ENCODE results near the gene ASCL4.

- TF ChIP-seq POLR2AphosphoS5 (IDR thresholded peaks at IDR 0.05; ENCODE audit: borderline replicate concordance, low read depth, low read length) = no peak
- no peak for TF ChIP-seq EZH2 (IDR thresholded peaks at IDR 0.05)
Measured at GRCh38 chr12:107762874-107763273, 11.6 kb upstream of the ASCL4 start.

Measured in SK-N-MC (cell line).